ENCODE data around the gene SAAL1. TPM values are rescaled to one million over a fixed set of nuclear protein-coding genes. Genes with fewer than 3 reads are reported as not detected.

The SAAL1 gene
- polyA plus RNA-seq, 1 donor = 22.7 TPM

DNA sequence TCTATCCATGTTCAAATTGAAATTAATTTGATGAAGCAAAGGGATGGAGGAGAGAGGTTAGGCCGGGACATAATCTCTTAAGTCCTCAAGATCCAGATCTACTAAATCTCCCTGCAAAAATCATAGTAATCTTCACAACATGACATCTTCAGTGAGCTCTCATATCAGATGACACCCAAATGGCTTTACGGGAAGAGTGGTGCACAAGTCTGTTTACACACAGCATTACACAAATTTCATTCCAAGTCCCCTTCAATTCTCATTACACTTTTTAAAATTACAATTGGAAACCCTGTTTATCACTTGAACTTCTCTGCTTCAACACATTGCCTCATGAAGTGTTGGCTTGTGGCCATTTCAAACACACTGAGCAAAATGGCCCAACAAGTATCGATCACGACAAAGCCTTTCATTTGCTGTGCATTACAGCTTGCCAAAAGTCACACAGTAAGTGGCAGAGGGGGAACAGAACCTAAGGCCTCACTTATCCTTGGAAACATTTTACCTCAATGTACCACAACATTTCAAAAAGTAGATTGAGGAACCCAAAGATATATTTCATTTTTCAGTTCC, 41.9 kb downstream of the SAAL1 start:
- Histone ChIP-seq H3K36me3 (ENCODE audit: control insufficient read depth, insufficient read depth, low read length) (no peaks in the 10 kb centered on the region), H3K4me1 (ENCODE audit: control insufficient read depth, insufficient read depth, low read length) (no peaks in the 10 kb centered on the region), H3K9me3 (ENCODE audit: control insufficient read depth, low read depth, low read length) (no peaks in the 10 kb centered on the region), H3K4me3 (ENCODE audit: low read length) (no peak overlapping the region), H3K27ac (ENCODE audit: low read length) (no peak overlapping the region), H3K27me3 (ENCODE audit: control insufficient read depth, insufficient read depth, low read length) (no peaks in the 10 kb centered on the region)
- no CpG with 5 or more reads among the region's 4 CpGs for WGBS (ENCODE audit: insufficient coverage, low lambda C conversion rate)
- DNase-seq = no peak

GRCh38 chr11:18063125-18063524, 42.8 kb downstream of the SAAL1 start:
- no peaks in the 10 kb centered on the region for H3K9me3 ChIP-seq (ENCODE audit: control insufficient read depth, low read depth, low read length)
- DNase-seq = peak in 1 of 2 donors; percentile 31
- H3K36me3 ChIP-seq (ENCODE audit: control insufficient read depth, insufficient read depth, low read length) = no peaks in the 10 kb centered on the region

DNA sequence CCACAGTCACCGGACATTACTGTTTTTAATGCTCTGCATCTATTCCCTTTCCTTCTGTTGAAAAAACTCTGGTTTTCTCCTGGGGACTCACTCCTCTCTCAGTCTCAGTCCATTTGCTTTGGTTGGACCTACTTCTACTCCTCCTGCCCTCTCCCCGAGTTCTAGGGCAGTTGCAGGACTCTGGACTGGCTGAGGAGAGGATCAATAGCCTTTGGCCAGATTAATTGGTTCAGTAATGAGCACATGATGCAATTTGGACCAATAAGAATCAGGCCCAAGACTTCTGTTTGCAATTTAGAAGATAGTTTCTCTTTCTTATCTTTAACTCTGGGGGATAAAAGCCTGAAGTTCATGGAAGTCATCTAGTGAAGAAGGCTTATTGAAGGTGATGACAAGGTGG, 44.5 kb downstream of the SAAL1 start:
- no peaks in the 10 kb centered on the region for H3K4me1 ChIP-seq (ENCODE audit: control insufficient read depth, insufficient read depth, low read length)
- no peak overlapping the region for H3K27ac ChIP-seq (ENCODE audit: low read length)
- DNase-seq = no peak
- no peaks in the 10 kb centered on the region for H3K27me3 ChIP-seq (ENCODE audit: control insufficient read depth, insufficient read depth, low read length)
- no peak overlapping the region for H3K4me3 ChIP-seq (ENCODE audit: low read length)
- H3K9me3 ChIP-seq (ENCODE audit: control insufficient read depth, low read depth, low read length) = no peaks in the 10 kb centered on the region
- H3K36me3 ChIP-seq (ENCODE audit: control insufficient read depth, insufficient read depth, low read length) = no peaks in the 10 kb centered on the region
- WGBS (ENCODE audit: insufficient coverage, low lambda C conversion rate) = no CpG with 5 or more reads among the region's 2 CpGs

More at GRCh38 chr11:18063125-18063524, 42.8 kb downstream of the SAAL1 start:
- Histone ChIP-seq H3K4me3 (ENCODE audit: low read length) (no peak overlapping the region), H3K27me3 (ENCODE audit: control insufficient read depth, insufficient read depth, low read length) (no peaks in the 10 kb centered on the region), H3K4me1 (ENCODE audit: control insufficient read depth, insufficient read depth, low read length) (no peaks in the 10 kb centered on the region), H3K27ac (ENCODE audit: low read length) (no peak overlapping the region)
- WGBS (ENCODE audit: insufficient coverage, low lambda C conversion rate) = 50% methylated on average over 3 of the region's 5 CpGs

DNA sequence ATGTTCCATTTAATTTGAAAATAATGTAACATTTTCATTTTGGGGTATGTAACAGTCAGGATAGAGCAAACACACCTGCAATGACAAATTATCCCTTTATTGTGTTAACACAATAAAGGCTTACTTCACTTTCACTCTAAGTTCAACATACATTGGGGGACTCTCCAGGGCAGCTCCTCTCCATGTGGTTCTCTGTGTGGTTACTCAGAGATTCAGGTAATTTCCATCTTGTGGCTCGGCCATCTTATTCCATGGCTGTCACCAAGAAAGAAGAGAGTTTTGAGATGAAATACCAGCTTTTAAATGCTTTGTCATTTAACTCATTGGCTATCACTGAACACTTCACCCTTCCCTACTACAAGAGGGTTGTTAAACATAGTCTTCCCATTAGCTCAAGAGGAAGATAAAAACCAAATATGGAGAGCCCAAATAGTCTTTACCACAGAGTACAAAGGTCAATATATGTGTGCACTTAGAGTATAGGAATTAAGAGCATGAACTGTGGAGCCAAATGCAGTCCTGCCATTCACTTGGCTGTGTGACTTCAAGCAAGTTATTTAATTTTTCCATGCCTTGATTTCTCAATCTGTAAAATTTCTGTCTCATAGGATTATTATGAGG, 49.2 kb downstream of the SAAL1 start:
- DNase-seq = no peak
- Histone ChIP-seq H3K27ac (ENCODE audit: low read length) (no peak overlapping the region), H3K4me3 (ENCODE audit: low read length) (no peak overlapping the region), H3K4me1 (ENCODE audit: control insufficient read depth, insufficient read depth, low read length) (no peaks in the 10 kb centered on the region), H3K9me3 (ENCODE audit: control insufficient read depth, low read depth, low read length) (no peaks in the 10 kb centered on the region), H3K36me3 (ENCODE audit: control insufficient read depth, insufficient read depth, low read length) (no peaks in the 10 kb centered on the region), H3K27me3 (ENCODE audit: control insufficient read depth, insufficient read depth, low read length) (no peaks in the 10 kb centered on the region)
- no CpG with 5 or more reads among the region's 1 CpG for WGBS (ENCODE audit: insufficient coverage, low lambda C conversion rate)

- Histone ChIP-seq H3K36me3 (ENCODE audit: control insufficient read depth, insufficient read depth, low read length) (no peaks in the 10 kb centered on the region), H3K9me3 (ENCODE audit: control insufficient read depth, low read depth, low read length) (no peaks in the 10 kb centered on the region), H3K27me3 (ENCODE audit: control insufficient read depth, insufficient read depth, low read length) (no peaks in the 10 kb centered on the region), H3K27ac (ENCODE audit: low read length) (no peak overlapping the region), H3K4me1 (ENCODE audit: control insufficient read depth, insufficient read depth, low read length) (no peaks in the 10 kb centered on the region), H3K4me3 (ENCODE audit: low read length) (no peak overlapping the region)
- 79% methylated on average over 9 of the region's 10 CpGs for WGBS (ENCODE audit: insufficient coverage, low lambda C conversion rate)
- DNase-seq = no peak
These were observed 51.3 kb downstream of the SAAL1 start for GRCh38 chr11:18054511-18055103.

GRCh38 chr11:18050848-18051247, 55.0 kb downstream of the SAAL1 start:
- Histone ChIP-seq H3K36me3 (ENCODE audit: control insufficient read depth, insufficient read depth, low read length) (no peaks in the 10 kb centered on the region), H3K27ac (ENCODE audit: low read length) (no peak overlapping the region), H3K4me3 (ENCODE audit: low read length) (no peak overlapping the region), H3K4me1 (ENCODE audit: control insufficient read depth, insufficient read depth, low read length) (no peaks in the 10 kb centered on the region), H3K9me3 (ENCODE audit: control insufficient read depth, low read depth, low read length) (no peaks in the 10 kb centered on the region), H3K27me3 (ENCODE audit: control insufficient read depth, insufficient read depth, low read length) (peaks cover 16% of the 10 kb centered on the region)
- no peak for DNase-seq
- WGBS (ENCODE audit: insufficient coverage, low lambda C conversion rate) = 71% methylated on average over 1 of the region's 2 CpGs

GRCh38 chr11:18046116-18046777, 59.6 kb downstream of the SAAL1 start, which contains the start of gene TPH1:
TSS of gene TPH1 (minus strand) at chr11:18046269. CDS start at chr11:18040762, 5,507 bp downstream.
- WGBS (ENCODE audit: insufficient coverage, low lambda C conversion rate) = no CpG with 5 or more reads among the region's 36 CpGs
- no peak within 1 kb of the TSS for H3K4me3 ChIP-seq (ENCODE audit: low read length)

GRCh38 chr11:18036456-18036855, 69.4 kb downstream of the SAAL1 start:
- Histone ChIP-seq H3K27ac (ENCODE audit: low read length) (no peak overlapping the region), H3K9me3 (ENCODE audit: control insufficient read depth, low read depth, low read length) (no peaks in the 10 kb centered on the region), H3K4me3 (ENCODE audit: low read length) (no peak overlapping the region), H3K27me3 (ENCODE audit: control insufficient read depth, insufficient read depth, low read length) (no peaks in the 10 kb centered on the region), H3K4me1 (ENCODE audit: control insufficient read depth, insufficient read depth, low read length) (no peaks in the 10 kb centered on the region), H3K36me3 (ENCODE audit: control insufficient read depth, insufficient read depth, low read length) (no peaks in the 10 kb centered on the region)
- DNase-seq = no peak

More at GRCh38 chr11:18046116-18046777, 59.6 kb downstream of the SAAL1 start, which contains the start of gene TPH1:
- Histone ChIP-seq H3K4me1 (ENCODE audit: control insufficient read depth, insufficient read depth, low read length) (no peaks in the 10 kb centered on the region), H3K36me3 (ENCODE audit: control insufficient read depth, insufficient read depth, low read length) (no peaks in the 10 kb centered on the region), H3K27me3 (ENCODE audit: control insufficient read depth, insufficient read depth, low read length) (peaks cover 28% of the 10 kb centered on the region), H3K9me3 (ENCODE audit: control insufficient read depth, low read depth, low read length) (no peaks in the 10 kb centered on the region), H3K27ac (ENCODE audit: low read length) (no peak within 1 kb of the TSS)
- DNase-seq = peak; percentile 7 to 39

Other genes starting within 250 kb of the SAAL1 start
- gene SERGEF, start 93.0 kb downstream of the SAAL1 start, polyA plus RNA-seq = 19.7 TPM
- 16.1 TPM for gene TPH1, start 59.8 kb downstream of the SAAL1 start, polyA plus RNA-seq
- not detected for gene MRGPRX3, start 26.5 kb upstream of the SAAL1 start, polyA plus RNA-seq
- gene MRGPRX4, start 66.8 kb upstream of the SAAL1 start, polyA plus RNA-seq = not detected
- gene SAA4, start 130.7 kb upstream of the SAAL1 start, polyA plus RNA-seq = not detected
- not detected for gene SAA2, start 142.6 kb upstream of the SAAL1 start, polyA plus RNA-seq
- gene SAA1, start 160.2 kb upstream of the SAAL1 start, polyA plus RNA-seq = not detected
- gene HPS5, start 216.1 kb upstream of the SAAL1 start, polyA plus RNA-seq = 18.2 TPM
- gene GTF2H1, start 216.5 kb upstream of the SAAL1 start, polyA plus RNA-seq = 64.5 TPM